ENCODE results near the gene KLHDC4. TPM values are rescaled to one million over a fixed set of nuclear protein-coding genes. Genes with fewer than 3 reads are reported as not detected.

The KLHDC4 gene
- total RNA-seq, 6 experiments from 2014 or later = 11.6 to 22.7 (median 14.4) TPM

DNA sequence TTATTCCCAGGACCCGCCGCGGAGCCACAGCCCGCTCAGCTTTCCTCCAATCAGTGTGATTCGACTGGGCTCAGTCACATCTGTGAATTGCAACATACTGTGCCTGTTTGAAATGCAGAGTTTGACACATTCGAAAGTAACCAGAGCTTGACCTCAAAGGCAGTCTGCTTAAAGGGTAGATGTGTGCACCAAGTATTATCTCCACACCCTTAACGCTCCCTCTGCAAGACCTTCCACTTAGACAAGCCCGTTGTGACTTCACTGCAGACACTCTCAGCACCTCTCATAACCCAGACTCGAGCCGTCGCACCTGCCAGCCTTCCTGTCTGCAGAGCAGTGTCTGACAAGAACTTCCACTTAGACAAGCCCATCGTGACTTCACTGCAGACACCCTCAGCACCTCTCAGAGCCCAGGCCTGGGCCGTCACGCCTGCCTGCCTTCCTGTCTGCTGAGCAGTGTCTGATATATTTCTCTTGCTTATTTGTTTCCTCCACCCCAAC lies 3.7 kb downstream of the KLHDC4 start:
- Histone ChIP-seq H3K9me3 (no peaks in the 10 kb centered on the region), H3K36me3 (peaks cover 0 to 25% (median 2%) of the 10 kb centered on the region in 4 donors), H3K27ac (no peak overlapping the region), H3K4me3 (no peak overlapping the region), H3K27me3 (no peaks in the 10 kb centered on the region), H3K4me1 (peaks cover 0 to 10% (median 3%) of the 10 kb centered on the region in 4 donors)
- no peak for ATAC-seq
- TF ChIP-seq POLR2A (IDR thresholded peaks at IDR 0.05) = no peak
- TF ChIP-seq, protein P1, sequence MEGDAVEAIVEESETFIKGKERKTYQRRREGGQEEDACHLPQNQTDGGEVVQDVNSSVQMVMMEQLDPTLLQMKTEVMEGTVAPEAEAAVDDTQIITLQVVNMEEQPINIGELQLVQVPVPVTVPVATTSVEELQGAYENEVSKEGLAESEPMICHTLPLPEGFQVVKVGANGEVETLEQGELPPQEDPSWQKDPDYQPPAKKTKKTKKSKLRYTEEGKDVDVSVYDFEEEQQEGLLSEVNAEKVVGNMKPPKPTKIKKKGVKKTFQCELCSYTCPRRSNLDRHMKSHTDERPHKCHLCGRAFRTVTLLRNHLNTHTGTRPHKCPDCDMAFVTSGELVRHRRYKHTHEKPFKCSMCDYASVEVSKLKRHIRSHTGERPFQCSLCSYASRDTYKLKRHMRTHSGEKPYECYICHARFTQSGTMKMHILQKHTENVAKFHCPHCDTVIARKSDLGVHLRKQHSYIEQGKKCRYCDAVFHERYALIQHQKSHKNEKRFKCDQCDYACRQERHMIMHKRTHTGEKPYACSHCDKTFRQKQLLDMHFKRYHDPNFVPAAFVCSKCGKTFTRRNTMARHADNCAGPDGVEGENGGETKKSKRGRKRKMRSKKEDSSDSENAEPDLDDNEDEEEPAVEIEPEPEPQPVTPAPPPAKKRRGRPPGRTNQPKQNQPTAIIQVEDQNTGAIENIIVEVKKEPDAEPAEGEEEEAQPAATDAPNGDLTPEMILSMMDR (IDR thresholded peaks at IDR 0.05) = no peak
- intact Hi-C loops (cut with DNase I) = no loop called here
- DNase-seq = no peak
- 66% methylated on average over 10 of the region's 14 CpGs for WGBS (ENCODE audit: insufficient coverage, low coverage, low lambda C conversion rate, missing lambda C conversion rate)

DNA sequence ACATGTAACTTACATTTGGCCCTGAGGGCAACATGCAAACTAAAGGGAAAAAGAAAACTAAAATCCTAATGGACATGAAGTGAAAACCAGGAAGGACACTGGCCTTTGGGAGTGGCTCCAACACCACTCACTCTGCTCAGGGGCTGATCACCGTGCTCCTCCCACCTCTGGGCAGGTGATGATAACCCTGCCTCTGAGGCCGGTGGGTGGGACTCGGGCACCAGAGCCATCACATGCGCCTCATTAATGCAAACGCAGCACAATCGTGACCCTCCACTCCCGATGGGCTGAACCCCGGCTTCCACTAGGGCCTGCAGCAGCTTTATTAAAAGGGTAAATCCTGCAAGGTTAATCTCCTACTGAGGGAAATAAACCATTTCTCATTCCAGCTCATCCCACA lies 4.7 kb downstream of the KLHDC4 start:
- intact Hi-C loops (cut with DNase I) = no loop called here

DNA sequence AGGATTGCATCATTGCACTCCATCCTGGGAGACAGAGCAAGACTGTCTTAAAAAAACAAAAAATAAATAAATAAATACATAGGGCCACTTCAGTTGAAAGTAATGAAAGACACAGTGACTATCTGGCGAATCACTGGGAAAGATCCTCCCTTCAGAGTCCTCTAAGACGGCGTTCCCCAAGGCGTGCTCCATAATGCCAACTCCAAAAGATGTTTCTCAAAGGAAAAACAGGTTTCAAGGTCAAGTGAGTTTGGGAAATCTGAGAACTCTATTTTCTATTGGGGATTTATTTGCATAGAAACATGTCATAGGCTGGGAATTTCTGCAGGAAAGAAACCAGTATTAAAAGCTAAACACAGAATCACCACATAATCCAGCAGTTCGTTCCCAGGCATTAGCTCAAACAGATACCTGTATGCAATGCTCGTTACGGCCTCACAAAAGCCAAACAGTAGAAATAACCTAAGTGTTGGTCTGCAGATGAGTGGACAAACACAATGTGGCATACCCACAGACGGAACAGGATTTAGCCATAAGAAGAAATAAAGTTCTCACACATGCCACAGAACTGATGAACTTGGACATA lies 7.9 kb downstream of the KLHDC4 start:
- 95% methylated on average over 7 of the region's 8 CpGs for WGBS (ENCODE audit: insufficient coverage, low coverage, low lambda C conversion rate, missing lambda C conversion rate)
- Histone ChIP-seq H3K27ac (no peak overlapping the region), H3K9me3 (no peaks in the 10 kb centered on the region), H3K27me3 (no peaks in the 10 kb centered on the region), H3K36me3 (peaks cover 0 to 48% (median 20%) of the 10 kb centered on the region in 4 donors), H3K4me1 (no peaks in the 10 kb centered on the region), H3K4me3 (no peak overlapping the region)
- no peak for DNase-seq
- no peak for ATAC-seq
- no peak for TF ChIP-seq POLR2A (IDR thresholded peaks at IDR 0.05)
- TF ChIP-seq, protein P1 (IDR thresholded peaks at IDR 0.05) = no peak
- intact Hi-C loops (cut with DNase I) = no loop called here

More for the DNA sequence above, 4.7 kb downstream of the KLHDC4 start:
- H3K9me3 ChIP-seq = no peaks in the 10 kb centered on the region
- H3K4me3 ChIP-seq = no peak overlapping the region
- DNase-seq (no peak), ATAC-seq (no peak)
- TF ChIP-seq, protein P1 (IDR thresholded peaks at IDR 0.05) = no peak
- no peak for TF ChIP-seq POLR2A (IDR thresholded peaks at IDR 0.05)
- H3K36me3 ChIP-seq = peaks cover 0 to 36% (median 9%) of the 10 kb centered on the region in 4 donors
- H3K4me1 ChIP-seq = peaks cover 0 to 6% (median 3%) of the 10 kb centered on the region in 4 donors
- WGBS (ENCODE audit: insufficient coverage, low coverage, low lambda C conversion rate, missing lambda C conversion rate) = 96% methylated on average over 7 of the region's 8 CpGs
- no peak overlapping the region for H3K27ac ChIP-seq
- H3K27me3 ChIP-seq = no peaks in the 10 kb centered on the region

GRCh38 chr16:87754535-87754934 lies 11.3 kb downstream of the KLHDC4 start:
- no peak overlapping the region for H3K27ac ChIP-seq
- no peak overlapping the region for H3K4me3 ChIP-seq
- no peaks in the 10 kb centered on the region for H3K4me1 ChIP-seq
- no peak for ATAC-seq
- no peaks in the 10 kb centered on the region for H3K27me3 ChIP-seq
- no peaks in the 10 kb centered on the region for H3K9me3 ChIP-seq
- intact Hi-C loops (cut with DNase I) = no loop called here
- DNase-seq = no peak
- 94% methylated on average over 10 of the region's 11 CpGs for WGBS (ENCODE audit: insufficient coverage, low coverage, low lambda C conversion rate, missing lambda C conversion rate)
- peaks cover 0 to 60% (median 28%) of the 10 kb centered on the region in 4 donors for H3K36me3 ChIP-seq
- TF ChIP-seq POLR2A (IDR thresholded peaks at IDR 0.05) = no peak
- TF ChIP-seq, protein P1 (IDR thresholded peaks at IDR 0.05) = no peak
